H1 (cell line): Measurements from ENCODE around the gene NAV2. TPM values are rescaled to one million over a fixed set of nuclear protein-coding genes. Genes with fewer than 3 reads are reported as not detected.

Experiments used
- CTCF ChIA-PET: fragments of 300-600 bp; sonication (Branson Sonifier 250); formaldehyde crosslinking; loops from one replicate; lab custom pipeline; 2021; ENCODE audit not compliant: partially characterized antibody; lab: Charles Lee
- POLR2A ChIA-PET: fragments of 300-600 bp; sonication (Branson Sonifier 250); formaldehyde crosslinking; loops from one replicate; lab custom pipeline; 2021; ENCODE audit warnings: inconsistent platforms; ENCODE audit not compliant: partially characterized antibody; lab: Charles Lee
- DNase-seq, 2 experiments: peaks; one replicate each; pipeline versions ENCODE4 v3.0.0 to v3.0.0-alpha.2; 2010 to 2022; ENCODE audit warnings: low spot score in 2 of 2, low read depth in 1 of 2, mixed read lengths in 1 of 2
- FAIRE-seq: peaks from 2 replicates; lab custom pipeline; 2011; peaks lifted over from hg19 to GRCh38; lab: Jason Lieb, UNC
- H2AFZ ChIP-seq: 2 replicates; pipeline ENCODE4 v1.8.1; 2012; ENCODE audit warnings: low read length, inconsistent platforms
- H2AK5ac ChIP-seq: 2 replicates; pipeline ENCODE4 v1.6.1; 2013; ENCODE audit warnings: low read depth, low read length
- H2BK120ac ChIP-seq: replicated peaks from 2 replicates; pipeline ENCODE3; 2013; ENCODE audit warnings: low read depth, low read length, inconsistent platforms
- H2BK12ac ChIP-seq: 2 replicates; pipeline ENCODE4 v1.6.1; 2013; ENCODE audit warnings: low read depth, low read length
- H2BK15ac ChIP-seq: 2 replicates; pipeline ENCODE4 v1.6.1; 2013; ENCODE audit warnings: low read length
- H2BK20ac ChIP-seq: 2 replicates; pipeline ENCODE4 v1.6.1; 2013; ENCODE audit warnings: low read length
- H2BK5ac ChIP-seq: 2 replicates; pipeline ENCODE4 v1.6.1; 2013; ENCODE audit warnings: low read depth, low read length
- H3K14ac ChIP-seq: 2 replicates; pipeline ENCODE4 v1.6.1; 2013; ENCODE audit warnings: inconsistent platforms; ENCODE audit not compliant: insufficient read length
- H3K18ac ChIP-seq: 2 replicates; pipeline ENCODE4 v1.6.1; 2013; ENCODE audit warnings: low read length; ENCODE audit errors: extremely low read depth
- H3K23ac ChIP-seq: 2 replicates; pipeline ENCODE4 v1.6.1; 2013; ENCODE audit warnings: inconsistent platforms; ENCODE audit not compliant: insufficient read length
- H3K23me2 ChIP-seq: 2 replicates; pipeline ENCODE4 v1.6.1; 2013; ENCODE audit warnings: low read depth, low read length
- H3K27ac ChIP-seq: 2 replicates; pipeline ENCODE4 v1.6.1; 2011; ENCODE audit warnings: low read depth, low read length, inconsistent platforms
- H3K27me3 ChIP-seq, 4 experiments: replicated peaks in 1 of 4; 1 replicate in 1 of 4; 2 replicates in 3 of 4; pipeline versions ENCODE4 v1.6.1 to v1.8.1; 2011 to 2013; ENCODE audit warnings: low read length in 3 of 4, mild to moderate bottlenecking in 3 of 4, inconsistent platforms in 2 of 4, mixed read lengths in 2 of 4, moderate library complexity in 1 of 4; ENCODE audit not compliant: control insufficient read depth in 3 of 4, insufficient read depth in 3 of 4; ENCODE audit errors: extremely low read depth in 1 of 4
- H3K36me3 ChIP-seq, 4 experiments: 2 replicates each; pipeline versions ENCODE4 v1.6.1 to v1.8.1; 2011 to 2013; ENCODE audit warnings: mild to moderate bottlenecking in 4 of 4, low read length in 3 of 4, moderate library complexity in 2 of 4, control low read depth in 1 of 4, inconsistent platforms in 1 of 4; ENCODE audit not compliant: insufficient read depth in 4 of 4, control insufficient read depth in 2 of 4
- H3K4ac ChIP-seq: replicated peaks from 2 replicates; pipeline ENCODE3; 2013; ENCODE audit warnings: low read length, low read depth, mixed read lengths, inconsistent platforms; ENCODE audit not compliant: insufficient read length
- H3K4me1 ChIP-seq, 4 experiments: replicated peaks in 1 of 4; 1 replicate in 1 of 4; 2 replicates in 3 of 4; pipeline versions ENCODE4 v1.6.1 to v1.8.1; 2011 to 2013; ENCODE audit warnings: low read length in 3 of 4, inconsistent platforms in 2 of 4, mixed read lengths in 1 of 4; ENCODE audit not compliant: insufficient read depth in 4 of 4, control insufficient read depth in 3 of 4
- H3K4me2 ChIP-seq, 2 experiments: 2 replicates each; pipeline versions ENCODE4 v1.6.1 to v1.8.1; 2011 to 2013; ENCODE audit warnings: low read depth in 2 of 2, low read length in 2 of 2, control low read depth in 1 of 2, inconsistent platforms in 1 of 2, mild to moderate bottlenecking in 1 of 2; ENCODE audit not compliant: insufficient read depth in 1 of 2
- H3K4me3 ChIP-seq, 4 experiments: fragments of 200-600, 300-600 bp in 1 of 4; sonication (generic), shearing (Covaris generic), sonication (Bioruptor Twin) in 1 of 4; 2 replicates each; pipeline versions ENCODE4 v1.5.1 to v1.8.1; 2011 to 2016; ENCODE audit warnings: low read length in 4 of 4, low read depth in 3 of 4, control low read depth in 2 of 4, inconsistent platforms in 2 of 4, mild to moderate bottlenecking in 2 of 4, mixed read lengths in 1 of 4, moderate library complexity in 1 of 4; ENCODE audit not compliant: insufficient read depth in 2 of 4; ENCODE audit errors: extremely low read depth in 1 of 4
- H3K56ac ChIP-seq: replicated peaks from 2 replicates; pipeline ENCODE3; 2013; ENCODE audit warnings: low read depth, mild to moderate bottlenecking, mixed read lengths, low read length, inconsistent platforms; ENCODE audit not compliant: insufficient read length
- H3K79me1 ChIP-seq: 2 replicates; pipeline ENCODE4 v1.6.1; 2013; ENCODE audit warnings: low read depth, low read length, control low read depth
- H3K79me2 ChIP-seq, 2 experiments: 2 replicates each; pipeline versions ENCODE4 v1.6.1 to v1.8.1; 2012 to 2013; ENCODE audit warnings: low read length in 2 of 2, mild to moderate bottlenecking in 2 of 2, inconsistent platforms in 1 of 2; ENCODE audit not compliant: insufficient read depth in 2 of 2, control insufficient read depth in 1 of 2
- H3K9ac ChIP-seq, 4 experiments: replicated peaks in 1 of 4; 1 replicate in 1 of 4; 2 replicates in 3 of 4; pipeline versions ENCODE4 v1.6.1 to v1.8.1; 2011 to 2013; ENCODE audit warnings: low read depth in 3 of 4, low read length in 3 of 4, control low read depth in 2 of 4, mild to moderate bottlenecking in 2 of 4, moderate library complexity in 2 of 4, inconsistent platforms in 1 of 4; ENCODE audit errors: extremely low read depth in 1 of 4
- H3K9me3 ChIP-seq, 2 experiments: 2 replicates each; pipeline versions ENCODE4 v1.6.1 to v1.8.1; 2012 to 2013; ENCODE audit warnings: mild to moderate bottlenecking in 2 of 2, moderate library complexity in 2 of 2, control low read depth in 1 of 2, inconsistent platforms in 1 of 2, low read depth in 1 of 2, low read length in 1 of 2, mixed read lengths in 1 of 2; ENCODE audit not compliant: insufficient read depth in 2 of 2
- H4K20me1 ChIP-seq, 2 experiments: replicated peaks in 1 of 2; 2 replicates each; pipeline versions ENCODE3 to v1.8.1; 2011 to 2013; ENCODE audit warnings: inconsistent platforms in 2 of 2, low read length in 2 of 2, mild to moderate bottlenecking in 1 of 2; ENCODE audit not compliant: insufficient read depth in 2 of 2, control insufficient read depth in 1 of 2
- H4K5ac ChIP-seq: 2 replicates; pipeline ENCODE4 v1.6.1; 2013; ENCODE audit warnings: low read length, low read depth, mixed read lengths, inconsistent platforms; ENCODE audit not compliant: insufficient read length
- H4K8ac ChIP-seq: 2 replicates; pipeline ENCODE4 v1.8.0; 2013; ENCODE audit warnings: mild to moderate bottlenecking, moderate library complexity, low read length, inconsistent platforms; ENCODE audit not compliant: insufficient read depth; ENCODE audit errors: extremely low read depth
- H4K91ac ChIP-seq: replicated peaks from 2 replicates; pipeline ENCODE3; 2013; ENCODE audit warnings: low read length, mixed read lengths, inconsistent platforms; ENCODE audit not compliant: insufficient read length
- BACH1 ChIP-seq: IDR thresholded peaks from 2 replicates; pipeline ENCODE4 v1.6.1; 2012; ENCODE audit warnings: low read length, improper control_type of control experiment
- CTBP2 ChIP-seq: IDR thresholded peaks from 2 replicates; pipeline ENCODE4 v1.7.0; 2011; ENCODE audit warnings: borderline replicate concordance, mild to moderate bottlenecking, moderate library complexity, mixed read lengths, low read length; ENCODE audit not compliant: insufficient read depth, insufficient read length
- EZH2 ChIP-seq: fragments of 200-600 bp; sonication (generic); IDR thresholded peaks from 2 replicates; pipeline ENCODE4 v1.7.1; 2012; ENCODE audit warnings: low read depth, mild to moderate bottlenecking, moderate library complexity, low read length, inconsistent platforms; ENCODE audit not compliant: severe bottlenecking
- RXRA ChIP-seq: IDR thresholded peaks from 2 replicates; pipeline ENCODE4 v1.6.1; 2011; ENCODE audit warnings: low read depth, mild to moderate bottlenecking, low read length, moderate library complexity; ENCODE audit not compliant: insufficient read depth
- SIX5 ChIP-seq: IDR thresholded peaks from 2 replicates; pipeline ENCODE4 v1.6.1; 2011; ENCODE audit warnings: mild to moderate bottlenecking, low read depth, low read length
- SP2 ChIP-seq: IDR thresholded peaks from 2 replicates; pipeline ENCODE4 v1.6.1; 2012; ENCODE audit warnings: mild to moderate bottlenecking, low read length, inconsistent platforms
- SRF ChIP-seq: IDR thresholded peaks from 2 replicates; pipeline ENCODE4 v1.6.1; 2011; ENCODE audit warnings: mild to moderate bottlenecking, low read depth, low read length, moderate library complexity
- TAF7 ChIP-seq: optimal IDR thresholded peaks from 2 replicates; pipeline ENCODE3; 2011; ENCODE audit warnings: low read depth, mild to moderate bottlenecking, inconsistent platforms, low read length, moderate library complexity, borderline replicate concordance
- ZNF274 ChIP-seq: IDR thresholded peaks from 2 replicates; pipeline ENCODE4 v1.7.0; 2012; ENCODE audit warnings: low read length, borderline replicate concordance; ENCODE audit errors: extremely low read depth
- WGBS, 2 experiments: shearing (Covaris generic) in 1 of 2; methylation state at CpG; one replicate each; pipeline versions ENCODE4 v1.1.6 to v1.1.7; 2013 to 2015; ENCODE audit warnings: low lambda C conversion rate in 2 of 2, mixed read lengths in 2 of 2, inconsistent platforms in 1 of 2, low coverage in 1 of 2, missing lambda C conversion rate in 1 of 2; ENCODE audit not compliant: insufficient replicate concordance in 2 of 2, insufficient coverage in 1 of 2, insufficient read length in 1 of 2; ENCODE audit errors: extremely low coverage in 1 of 2, missing lambda C conversion rate in 1 of 2; 5-methylcytosine and 5-hydroxymethylcytosine counted together
- polyA plus RNA-seq, 7 experiments: library from polyadenylated mRNA; depleted of rRNA in 3 of 7; stranded (reverse) in 5 of 7; unstranded in 2 of 7; fragments of >200 nt in 5 of 7; fragments of 200-250 nt in 2 of 7; gene quantifications; 1 replicate in 5 of 7; 2 replicates in 1 of 7; 4 replicates in 1 of 7; pipeline versions ENCODE4 v1.2.1 to v1.2.3, GENCODE V29; 2011 to 2013; ENCODE audit warnings: missing spikeins in 2 of 7, mixed read lengths in 2 of 7
- total RNA-seq: library from RNA; stranded (reverse); fragmentation: NEBNext Ultra II Directional; extraction: Animal tissue kit (Norgen Biotek cat#: 25700); gene quantifications from 2 replicates; pipeline ENCODE4 v1.2.1, GENCODE V29; 2021

NAV2 gene
- total and polyA plus RNA-seq, 2 of the 8 experiments (the other 6 are each of a cell fraction or from before 2014, with no cell fraction given): 35.6 to 73.6 TPM

GRCh38 chr11:19666951-19667350 is 45.7 kb upstream of the NAV2 start:
- Histone ChIP-seq H3K56ac (no peak overlapping the region), H3K23me2 (no peaks in the 10 kb centered on the region), H3K27ac (no peak overlapping the region), H4K5ac (no peak overlapping the region), H3K27me3 (no peaks in the 10 kb centered on the region), H2AK5ac (no peak overlapping the region), H3K14ac (no peak overlapping the region), H2BK5ac (no peak overlapping the region), H3K4me2 (no peak overlapping the region), H2BK15ac (no peak overlapping the region), H2AFZ (no peak overlapping the region), H3K18ac (no peak overlapping the region), H4K8ac (no peak overlapping the region), H3K9me3 (0 out of 4 replicates have a peak, but pooled peaks cover 0 to 2% of the 10 kb centered on the region in 2 experiments), H2BK12ac (no peak overlapping the region), H2BK120ac (no peak overlapping the region), H3K4me3 (no peak overlapping the region), H2BK20ac (no peak overlapping the region), H3K36me3 (no peaks in the 10 kb centered on the region), H3K9ac (no peak overlapping the region), H3K4ac (no peak overlapping the region), H3K4me1 (no peaks in the 10 kb centered on the region), H3K23ac (no peak overlapping the region), H4K20me1 (no peaks in the 10 kb centered on the region), H3K79me1 (no peaks in the 10 kb centered on the region; the same call in 1 of the 2 replicates), H3K79me2 (no peaks in the 10 kb centered on the region), H4K91ac (no peak overlapping the region)
- no peak for FAIRE-seq
- 96% methylated on average over 3 of the region's 3 CpGs; no CpG with 5 or more reads in 1 of the 2 experiments for WGBS, 2 experiments
- ChIA-PET POLR2A (no interaction called here), CTCF (interaction anchor here (0.6 to 4.4 kb wide), 4 partner anchors 76 to 422 kb away, joined by 3 to 21 read pairs (median 7); no protein-coding TSS in a partner anchor)
- TF ChIP-seq ZNF274 (no peak), SP2 (no peak), CTBP2 (no peak), TAF7 (no peak), RXRA (no peak), EZH2 (no peak), BACH1 (no peak), SRF (no peak), SIX5 (no peak)
- DNase-seq: no peak
